GM19463 (cell line): Measurements from ENCODE around the gene FARP2.

Experiments used
- ATAC-seq: cut with Tn5 transposase; IDR thresholded peaks from one replicate; pipeline ENCODE4 v1.9.1; 2021; ENCODE audit warnings: mild to moderate bottlenecking, moderate library complexity; ENCODE audit not compliant: unreplicated experiment

Gene FARP2

GRCh38 chr2:241454837-241455485 lies 98.9 kb downstream of the FARP2 start:
- ATAC-seq: no peak

- no peak for ATAC-seq
Observed at GRCh38 chr2:241456546-241456945, 100.5 kb downstream of the FARP2 start.

- no peak for ATAC-seq
Observed at GRCh38 chr2:241458687-241459086, 102.6 kb downstream of the FARP2 start.

GRCh38 chr2:241459520-241459919 lies 103.4 kb downstream of the FARP2 start:
- no peak for ATAC-seq

GRCh38 chr2:241460631-241461030 lies 104.5 kb downstream of the FARP2 start:
- ATAC-seq: no peak

- no peak for ATAC-seq
Observed at GRCh38 chr2:241461693-241462677, 105.9 kb downstream of the FARP2 start.

GRCh38 chr2:241463276-241464135 lies 107.4 kb downstream of the FARP2 start:
- no peak for ATAC-seq

GRCh38 chr2:241465543-241465942 lies 109.5 kb downstream of the FARP2 start:
- no peak for ATAC-seq

GRCh38 chr2:241466230-241466629 lies 110.1 kb downstream of the FARP2 start:
- ATAC-seq: no peak

- ATAC-seq: no peak
Observed at GRCh38 chr2:241467777-241468475, 111.8 kb downstream of the FARP2 start.

GRCh38 chr2:241468476-241468781 lies 112.3 kb downstream of the FARP2 start:
- no peak for ATAC-seq

GRCh38 chr2:241469746-241470145 lies 113.7 kb downstream of the FARP2 start:
- no peak for ATAC-seq

GRCh38 chr2:241473399-241473798 lies 117.3 kb downstream of the FARP2 start:
- no peak for ATAC-seq

- no peak for ATAC-seq
Observed at GRCh38 chr2:241475267-241475666, 119.2 kb downstream of the FARP2 start.

- ATAC-seq: no peak
Observed at GRCh38 chr2:241478166-241478565, 122.1 kb downstream of the FARP2 start.

- no peak for ATAC-seq
Observed at GRCh38 chr2:241479026-241479898, 123.2 kb downstream of the FARP2 start.

GRCh38 chr2:241481687-241482086 lies 125.6 kb downstream of the FARP2 start:
- no peak for ATAC-seq

GRCh38 chr2:241482126-241482955 lies 126.3 kb downstream of the FARP2 start:
- no peak for ATAC-seq

GRCh38 chr2:241483305-241483704 lies 127.2 kb downstream of the FARP2 start:
- no peak for ATAC-seq
